ENCODE data around the gene ATG9A.

ATG9A gene

DNA sequence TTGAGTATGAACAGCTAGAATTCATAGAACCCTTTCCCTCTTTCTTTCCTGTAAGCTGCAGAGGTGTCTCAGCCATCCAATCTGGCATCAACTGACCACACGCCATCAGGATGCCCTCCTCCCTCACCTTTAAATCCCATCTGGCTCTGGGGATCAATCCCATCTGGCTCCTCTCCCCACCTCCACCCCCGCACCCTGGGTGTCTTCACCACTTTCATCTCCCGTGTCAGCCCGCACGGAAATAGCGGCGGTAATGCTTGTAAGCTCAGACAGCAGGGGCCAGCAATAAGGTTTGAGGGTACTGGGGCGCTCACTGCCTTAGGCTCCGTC is 23.1 kb upstream of the ATG9A start:
- peak; percentile 35 for DNase-seq (ENCODE audit: low spot score)

DNA sequence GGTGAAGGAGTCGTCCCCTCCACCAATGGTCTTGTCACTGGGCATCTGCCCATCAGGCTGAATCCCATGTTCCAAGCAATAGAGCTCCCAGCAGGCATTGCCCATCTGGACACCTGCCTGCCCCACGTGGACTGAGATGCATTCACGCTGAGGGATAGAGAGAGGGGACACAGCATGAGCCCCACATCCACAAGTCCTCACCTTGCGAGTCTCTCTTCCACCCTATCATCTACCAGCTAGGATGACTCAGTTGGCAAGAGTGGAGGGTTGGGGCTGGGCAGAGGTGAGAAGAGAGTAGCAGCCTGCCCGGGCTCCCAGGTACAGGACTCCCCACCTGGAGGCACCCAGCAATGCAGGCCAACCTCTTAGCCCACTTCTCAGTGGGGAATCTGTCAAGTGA is 22.6 kb upstream of the ATG9A start:
- DNase-seq (ENCODE audit: low spot score), result no peak

- no peak for DNase-seq (ENCODE audit: low spot score)
Measured at GRCh38 chr2:219251656-219252055, 22.2 kb upstream of the ATG9A start.

GRCh38 chr2:219250049-219250781 is 20.8 kb upstream of the ATG9A start:
- no peak for DNase-seq (ENCODE audit: low spot score)

DNA sequence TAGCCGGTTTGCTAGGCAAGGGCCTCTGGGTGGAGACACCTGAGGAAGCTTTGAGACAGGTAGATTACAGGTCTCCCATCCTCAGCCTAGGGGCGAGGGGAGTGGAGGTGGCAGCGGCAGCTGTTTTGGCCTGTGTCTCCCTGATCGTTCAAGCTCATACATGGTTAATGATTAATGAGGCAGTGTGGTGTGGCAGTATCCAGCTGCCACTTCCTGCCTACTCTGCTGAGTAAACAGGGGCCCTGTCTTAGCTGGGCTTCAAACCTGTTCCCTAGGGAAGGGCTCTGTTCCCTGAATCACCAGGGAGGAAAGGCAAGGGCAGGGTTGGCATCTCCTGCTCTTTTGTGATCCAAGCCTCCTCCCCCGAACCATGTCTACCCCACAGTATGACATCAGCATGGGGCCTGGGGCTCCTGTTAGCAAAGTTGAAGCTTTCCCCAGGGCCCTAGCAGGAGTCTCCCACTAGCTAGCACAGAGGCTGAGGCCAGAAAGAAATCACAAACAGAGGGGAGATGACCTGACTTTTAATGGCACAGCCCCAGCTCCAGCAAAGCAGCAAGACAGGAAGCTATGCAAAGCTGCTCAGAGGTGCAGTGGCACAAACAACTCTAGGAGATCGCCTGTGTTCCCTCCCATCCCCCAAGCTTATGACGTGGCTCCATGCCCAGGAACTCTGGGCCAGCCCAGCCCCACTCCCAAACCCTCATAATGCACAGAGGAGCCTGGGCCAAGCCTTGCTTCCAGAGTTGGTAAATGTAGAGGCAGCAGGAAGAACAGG is 20.0 kb upstream of the ATG9A start:
- peak; percentile 71 for DNase-seq (ENCODE audit: low spot score)

DNA sequence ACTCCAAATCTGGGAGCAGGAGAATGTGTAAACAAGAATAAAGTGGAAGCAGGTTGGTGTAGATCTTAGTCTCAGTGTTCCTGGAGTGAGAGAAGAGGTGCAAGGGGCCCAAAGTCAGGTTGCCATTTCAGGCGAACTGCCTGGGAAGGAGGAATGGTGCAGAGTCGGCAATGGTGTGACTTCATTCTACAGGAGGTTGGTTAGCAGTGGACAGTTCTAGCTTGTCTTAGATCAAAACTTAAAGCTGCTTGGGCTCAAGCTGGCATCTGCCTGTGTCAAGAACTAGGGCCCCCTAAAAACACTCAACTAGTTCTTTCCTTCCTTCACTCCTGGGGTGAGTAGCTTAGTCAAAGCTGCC is 19.4 kb upstream of the ATG9A start:
- DNase-seq (ENCODE audit: low spot score), result no peak

DNA sequence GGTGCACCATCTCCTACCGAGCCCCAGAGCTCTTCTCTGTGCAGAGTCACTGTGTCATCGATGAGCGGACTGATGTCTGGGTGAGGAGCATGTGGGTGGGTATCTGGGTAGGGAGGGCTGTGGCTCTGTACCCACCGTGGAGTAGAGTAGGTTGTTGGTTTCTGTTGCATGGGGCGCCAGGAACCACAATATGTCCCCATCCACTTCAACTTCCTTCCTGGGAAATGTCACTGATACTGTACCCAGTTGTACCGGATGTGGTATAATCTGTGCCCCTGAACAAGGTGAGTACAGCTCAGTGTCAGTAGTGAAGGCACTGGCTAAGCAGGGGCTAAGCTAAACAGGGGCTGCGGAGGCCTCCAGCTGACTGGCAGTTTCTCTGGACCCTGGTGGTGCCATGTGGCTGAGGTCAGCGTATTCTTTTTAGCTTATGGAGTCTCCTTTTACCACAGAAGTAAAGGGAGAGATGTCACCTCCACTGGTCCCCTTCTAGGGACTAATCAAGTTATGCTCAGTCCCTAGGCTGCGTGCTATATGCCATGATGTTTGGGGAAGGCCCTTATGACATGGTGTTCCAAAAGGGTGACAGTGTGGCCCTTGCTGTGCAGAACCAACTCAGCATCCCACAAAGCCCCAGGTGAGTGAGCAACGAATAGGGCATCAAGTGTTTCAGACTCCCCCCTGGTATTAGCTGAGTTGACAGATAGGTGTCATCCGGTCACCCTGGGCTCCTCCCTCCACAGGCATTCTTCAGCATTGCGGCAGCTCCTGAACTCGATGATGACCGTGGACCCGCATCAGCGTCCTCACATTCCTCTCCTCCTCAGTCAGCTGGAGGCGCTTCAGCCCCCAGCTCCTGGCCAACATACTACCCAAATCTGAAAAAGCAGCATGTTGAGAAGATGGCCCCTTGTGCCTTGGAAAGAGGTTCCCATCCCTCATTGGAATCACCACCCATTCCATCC is 18.5 kb upstream of the ATG9A start:
- DNase-seq (ENCODE audit: low spot score), result no peak

GRCh38 chr2:219246559-219246958 is 17.1 kb upstream of the ATG9A start:
- DNase-seq (ENCODE audit: low spot score), result no peak

DNA sequence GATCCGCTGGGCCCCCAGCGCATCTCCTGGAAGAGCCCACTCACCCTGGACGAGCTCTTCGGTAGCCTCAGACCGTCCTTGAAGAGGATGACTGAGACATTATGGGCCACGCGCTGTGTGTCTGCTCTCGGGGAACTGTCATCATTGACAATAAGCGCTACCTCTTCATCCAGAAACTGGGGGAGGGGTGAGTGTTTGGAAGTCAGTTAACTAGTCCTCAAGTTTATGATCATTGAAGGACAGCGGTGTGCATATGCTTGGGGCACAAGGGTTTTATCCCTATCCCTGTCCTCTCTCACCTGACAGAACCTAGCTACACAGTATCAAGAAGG is 16.4 kb upstream of the ATG9A start:
- no peak for DNase-seq (ENCODE audit: low spot score)

DNA sequence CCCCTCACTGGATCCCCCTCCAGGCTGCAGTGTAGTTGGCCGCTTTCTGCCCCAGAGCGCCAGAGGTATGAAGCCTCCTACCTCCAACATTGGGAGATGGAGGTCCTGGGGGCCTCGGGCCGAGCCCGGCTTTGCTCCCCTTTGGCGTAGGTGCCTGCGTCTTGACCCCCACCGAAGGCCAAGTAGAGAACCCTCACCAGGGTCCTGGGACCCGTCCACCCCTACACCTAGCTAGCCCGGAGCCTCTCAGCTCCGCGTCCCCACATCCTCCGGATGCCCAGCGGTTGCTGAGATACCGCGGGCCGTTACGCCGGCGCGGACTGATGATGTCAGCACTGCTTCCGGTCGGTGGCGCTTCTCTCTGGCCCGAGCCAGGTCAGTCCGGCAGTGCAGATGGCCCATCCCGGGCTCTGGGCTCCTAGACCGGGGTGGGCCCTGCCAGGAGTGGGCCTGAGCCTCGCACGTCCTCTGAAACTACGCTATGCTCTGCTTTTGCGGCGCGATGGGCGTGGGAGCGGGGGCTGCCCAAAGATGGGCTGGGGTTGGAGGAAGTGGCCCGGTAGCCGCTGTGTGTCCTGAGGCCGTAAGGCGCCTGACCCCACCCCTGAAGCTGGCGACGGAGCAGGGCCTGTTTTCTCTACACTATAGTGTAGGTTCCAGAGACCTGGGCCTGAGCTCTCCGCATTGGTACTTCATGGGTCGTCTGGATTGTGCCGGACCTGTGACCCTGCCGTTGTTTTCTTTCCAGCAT is 15.9 kb upstream of the ATG9A start, which contains the start of the genes GLB1L and STK16:
GLB1L (minus strand) TSS at position 297 of the 751 bp plus-strand sequence. CDS start 1,871 bp downstream, outside the sequence.
STK16 (plus strand) TSS at position 332 of the 751 bp plus-strand sequence. CDS start 521 bp downstream, outside the sequence.
- DNase-seq (ENCODE audit: low spot score), result peak; percentile 93

DNA sequence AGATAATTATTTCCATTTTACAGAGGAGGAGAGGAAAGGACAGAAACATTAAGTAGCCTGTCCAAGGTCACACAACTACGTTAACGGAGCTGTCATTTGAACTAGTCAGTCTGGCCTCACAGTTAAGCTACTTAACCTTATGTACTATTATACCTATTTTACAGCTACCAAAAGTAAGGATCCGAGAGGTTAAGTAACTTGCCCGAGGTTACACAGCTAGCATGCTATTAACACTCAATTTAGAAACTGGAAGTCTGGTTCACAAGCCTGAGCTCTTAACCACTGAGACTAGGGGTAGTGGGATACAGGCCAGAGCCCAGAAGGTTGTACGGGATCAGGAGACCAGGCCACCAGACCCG is 15.3 kb upstream of the ATG9A start:
- DNase-seq (ENCODE audit: low spot score), result peak; percentile 33

- DNase-seq (ENCODE audit: low spot score), result no peak
Measured at GRCh38 chr2:219243291-219243761, 13.9 kb upstream of the ATG9A start.

DNA sequence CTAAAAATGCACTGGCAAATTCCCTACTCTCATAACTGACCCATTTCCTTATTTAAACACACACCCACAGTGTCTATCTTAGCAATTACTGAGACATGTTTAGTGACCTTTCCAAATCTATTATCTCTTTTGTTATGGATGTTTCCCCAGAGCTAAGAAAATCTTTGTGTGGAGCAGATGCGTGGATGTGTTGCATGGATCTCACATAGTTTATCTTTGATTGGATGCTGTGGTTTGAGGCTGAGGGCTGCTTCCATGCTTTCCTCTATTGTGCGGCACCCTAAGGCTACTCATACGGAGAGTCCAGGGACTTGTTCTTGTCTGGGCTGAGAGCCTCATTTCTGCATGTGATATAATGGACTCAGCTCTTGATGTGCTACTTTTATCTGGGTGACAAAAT is 4.9 kb upstream of the ATG9A start:
- DNase-seq (ENCODE audit: low spot score), result no peak

DNA sequence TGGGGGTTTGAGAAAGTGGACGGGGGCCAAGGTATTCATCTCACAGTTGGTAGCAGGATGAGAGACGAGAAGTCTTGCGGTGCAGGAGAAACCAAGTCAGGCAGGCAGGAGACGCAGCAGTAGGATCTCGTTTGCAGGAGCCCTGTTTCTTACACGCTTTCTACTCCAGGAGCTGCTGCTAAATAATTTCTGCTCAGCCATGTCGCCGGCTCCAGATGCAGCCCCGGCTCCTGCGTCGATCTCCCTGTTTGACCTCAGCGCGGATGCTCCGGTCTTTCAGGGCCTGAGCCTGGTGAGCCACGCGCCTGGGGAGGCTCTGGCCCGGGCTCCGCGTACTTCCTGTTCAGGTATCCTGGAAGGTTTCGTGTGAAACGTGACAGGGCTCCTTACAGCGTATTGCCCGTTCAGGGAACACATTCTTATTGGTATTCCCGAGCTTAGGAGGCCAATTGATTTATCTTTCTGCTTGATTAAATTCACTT is 664 bp upstream of the ATG9A start:
- DNase-seq (ENCODE audit: low spot score), result peak; percentile 70

GRCh38 chr2:219228911-219229304 is 528 bp downstream of the ATG9A start:
- DNase-seq (ENCODE audit: low spot score), result no peak

DNA sequence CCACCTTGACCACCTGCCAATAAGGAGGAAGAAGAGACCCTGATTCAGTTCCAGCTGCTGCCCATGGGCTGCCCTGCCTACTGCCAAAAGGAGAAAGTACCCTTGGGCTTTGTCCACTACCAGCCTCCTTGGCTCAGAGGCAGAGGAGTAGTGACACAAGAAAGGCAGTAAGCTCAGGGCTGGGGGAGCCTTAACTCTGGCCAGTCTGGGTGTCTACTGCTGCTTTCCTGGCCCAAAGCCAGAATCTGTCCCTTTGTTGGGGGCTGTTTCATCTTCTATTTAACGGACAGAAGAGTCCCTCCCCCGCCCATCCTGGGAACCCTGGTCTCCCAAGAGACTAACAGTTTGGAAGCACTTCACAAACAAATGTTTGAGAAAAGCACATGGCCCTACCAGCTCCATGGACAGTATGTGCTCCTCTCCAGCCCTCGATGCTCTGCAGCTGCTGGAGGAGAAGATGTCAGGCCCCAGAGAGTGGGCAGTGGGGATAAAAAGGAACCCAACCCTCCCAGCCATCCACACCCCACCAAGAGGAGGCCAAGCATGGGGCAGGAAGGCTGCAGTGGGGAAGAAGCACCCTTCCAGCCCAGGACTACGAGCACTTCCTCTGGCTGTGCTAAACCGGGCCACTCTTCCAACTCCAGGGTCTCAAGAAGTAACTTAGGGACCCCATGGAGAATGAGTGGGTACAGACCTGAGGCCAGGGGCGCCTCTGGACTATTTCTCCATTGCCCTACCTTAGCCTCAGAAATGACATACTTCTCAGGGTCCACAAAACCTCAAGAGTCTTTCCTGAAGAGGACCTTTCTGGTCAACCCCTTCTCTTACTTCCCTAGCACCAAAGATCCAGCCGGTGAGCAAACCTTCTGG is 1.2 kb downstream of the ATG9A start:
- peak; percentile 26 for DNase-seq (ENCODE audit: low spot score)

GRCh38 chr2:219225350-219225749 is 4.1 kb downstream of the ATG9A start:
- no peak for DNase-seq (ENCODE audit: low spot score)

GRCh38 chr2:219223831-219224610 is 5.4 kb downstream of the ATG9A start:
- no peak for DNase-seq (ENCODE audit: low spot score)

DNA sequence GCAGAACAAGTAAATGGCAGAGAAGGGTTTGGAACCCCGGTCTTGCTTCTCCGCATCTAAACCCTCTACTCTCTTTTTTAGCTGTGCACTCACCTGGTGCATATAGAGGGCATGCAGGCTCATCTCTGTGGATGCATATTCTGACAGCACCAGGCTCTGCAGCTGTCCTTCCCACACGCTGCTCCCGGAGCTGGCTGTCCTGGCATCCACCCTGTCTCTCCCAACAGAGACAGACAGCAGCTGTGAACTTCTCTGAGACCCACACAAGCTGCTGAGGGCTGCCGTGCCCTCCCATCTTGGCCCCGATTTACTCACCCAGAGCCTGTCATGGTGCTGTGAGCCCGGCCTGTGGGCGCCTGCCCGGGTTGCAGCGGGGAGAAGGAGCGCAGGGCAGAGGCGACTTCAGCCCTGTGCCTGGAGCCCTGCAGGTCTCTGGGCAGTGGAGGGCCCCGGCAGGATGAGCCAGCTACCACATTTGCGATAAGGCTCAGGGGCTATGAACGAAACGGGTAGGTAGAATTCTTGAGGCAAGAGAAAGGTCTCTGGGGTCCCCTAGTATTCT is 7.4 kb downstream of the ATG9A start:
- no peak for DNase-seq (ENCODE audit: low spot score)
